A204.1 (cell line): ENCODE measurements around the gene SSX1.
"Not testable (repeated sequence)": the region's sequence is repeated elsewhere in the genome, so short reads cannot be mapped to it uniquely, and the experiment has no call there.

Source experiments
- FAIRE-seq: peaks from 2 replicates; lab custom pipeline; 2012; peaks lifted over from hg19 to GRCh38; lab: Jason Lieb, UNC

Gene SSX1

GRCh38 chrX:48255062-48255796 lies at the start of gene SSX1:
Gene SSX1 (plus strand): TSS chrX:48255392. CDS start chrX:48257242, 1,850 bp downstream.
- not testable (repeated sequence) for FAIRE-seq

DNA sequence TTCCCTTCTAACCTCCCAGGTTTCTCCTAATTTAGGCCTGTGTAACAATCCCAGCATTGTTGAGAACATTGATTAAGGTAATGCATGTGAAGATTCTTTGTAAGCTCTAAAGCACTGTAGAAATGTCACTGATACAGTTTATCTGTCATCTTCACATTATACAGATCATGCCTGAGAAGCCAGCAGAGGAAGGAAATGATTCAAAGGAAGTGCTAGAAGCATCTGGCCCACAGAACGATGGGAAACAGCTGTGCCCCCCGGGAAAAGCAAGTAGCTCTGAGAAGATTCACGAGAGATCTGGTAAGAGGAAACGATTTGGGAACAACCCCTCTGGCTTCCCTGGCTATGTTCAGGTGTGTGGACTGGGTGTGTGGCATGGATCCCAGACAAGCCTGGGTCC lies 40.9 kb upstream of the SSX1 start:
- FAIRE-seq, result not testable (repeated sequence)

- not testable (repeated sequence) for FAIRE-seq
Measured at GRCh38 chrX:48224196-48224595, 31.0 kb upstream of the SSX1 start.

DNA sequence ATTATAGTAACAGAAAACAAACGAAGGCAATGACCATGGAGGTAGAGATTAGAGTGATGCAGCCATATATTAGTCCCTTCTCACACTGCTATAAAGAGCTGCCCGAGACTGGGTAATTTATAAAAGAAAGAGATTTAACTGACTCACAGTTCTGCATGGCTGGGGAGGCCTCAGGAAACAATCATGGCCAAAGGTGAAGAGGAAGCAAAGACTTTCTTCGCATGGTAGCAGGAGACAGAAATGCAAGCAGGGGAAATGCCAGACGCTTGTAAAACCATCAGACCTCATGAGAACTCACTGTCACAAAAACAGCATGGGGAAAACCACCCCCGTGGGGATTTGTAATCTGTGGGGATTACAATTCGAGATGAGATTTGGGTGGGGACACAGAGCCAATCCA lies 2.2 kb upstream of the SSX1 start:
- FAIRE-seq, result not testable (repeated sequence)

GRCh38 chrX:48274365-48274764 lies 19.2 kb downstream of the SSX1 start:
- not testable (repeated sequence) for FAIRE-seq

GRCh38 chrX:48278958-48279357 lies 23.8 kb downstream of the SSX1 start:
- FAIRE-seq, result no peak

- FAIRE-seq, result not testable (repeated sequence)
Measured at GRCh38 chrX:48280729-48281128, 25.5 kb downstream of the SSX1 start.

DNA sequence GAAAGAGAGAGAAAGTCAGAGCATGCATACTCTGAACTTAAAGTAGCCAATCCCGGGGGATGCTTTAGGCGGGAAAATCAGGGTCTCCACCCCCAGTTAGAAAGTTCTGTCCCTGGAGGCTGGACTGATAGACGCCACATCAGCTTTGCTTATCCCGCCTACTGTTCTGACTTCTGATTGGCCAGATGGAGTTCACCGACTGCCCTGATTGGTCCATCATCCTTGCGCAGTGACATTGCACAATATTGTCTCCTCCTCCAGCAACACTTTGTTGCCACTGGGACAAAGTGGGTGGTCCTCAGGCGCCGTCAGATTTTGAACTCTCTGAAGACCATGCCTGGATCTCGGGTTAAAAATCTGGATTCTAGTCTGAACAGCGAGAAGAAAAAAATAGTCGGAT lies 51.0 kb downstream of the SSX1 start:
- no peak for FAIRE-seq

DNA sequence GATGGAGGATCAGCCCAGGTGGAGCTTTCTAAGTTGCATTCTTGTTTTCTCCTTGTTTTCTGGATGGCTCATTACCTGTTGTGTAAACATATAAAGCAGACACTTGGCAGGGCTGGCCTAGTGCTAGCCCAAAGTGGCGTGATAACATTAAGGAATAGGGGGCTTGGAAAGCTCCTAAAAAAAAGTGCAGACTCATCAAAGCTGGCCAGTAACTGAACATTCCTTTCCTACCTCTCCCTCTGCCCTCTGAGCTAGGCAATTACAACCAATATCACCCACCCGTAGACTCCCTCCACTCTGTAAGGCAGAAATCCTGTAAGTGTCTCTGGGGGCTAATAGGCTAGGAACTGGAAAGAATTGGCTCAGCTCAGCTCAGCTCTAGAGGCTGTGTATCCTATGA lies 58.8 kb downstream of the SSX1 start:
- FAIRE-seq, result not testable (repeated sequence)
